GM18505 (cell line): ENCODE measurements around the gene NAGA.
"Not testable (repeated sequence)": the region's sequence is repeated elsewhere in the genome, so short reads cannot be mapped to it uniquely, and the experiment has no call there.

Source experiments
- ATAC-seq: cut with Tn5 transposase; IDR thresholded peaks from one replicate; pipeline ENCODE4 v1.9.1; 2021; ENCODE audit not compliant: unreplicated experiment
- POLR2A ChIP-seq: IDR thresholded peaks from 4 replicates; pipeline ENCODE4 v1.6.1; 2011; ENCODE audit warnings: borderline replicate concordance; ENCODE audit not compliant: insufficient read depth, insufficient read length; ENCODE audit errors: extremely low read depth

NAGA gene

GRCh38 chr22:42083119-42083518 lies 12.5 kb upstream of the NAGA start:
- no peak for ATAC-seq
- TF ChIP-seq POLR2A = no peak

DNA sequence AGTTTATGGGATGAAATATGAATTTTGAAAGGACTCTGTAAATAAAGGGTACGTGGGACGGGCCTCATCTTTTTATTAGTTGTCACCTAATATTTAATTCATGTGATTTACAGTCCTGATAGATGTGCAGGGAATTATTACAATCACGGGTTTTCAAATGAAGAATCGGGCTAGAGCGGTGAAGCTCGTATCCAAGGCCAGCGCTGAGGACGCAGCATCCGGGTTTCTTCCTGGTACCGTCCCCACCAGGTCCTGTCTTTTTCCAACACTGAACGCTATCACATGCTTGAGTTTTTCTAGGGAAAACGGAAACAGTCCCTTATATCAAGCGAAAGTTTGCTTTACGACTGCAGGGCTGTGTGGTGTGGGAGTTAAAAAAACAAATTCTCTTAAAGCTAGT lies 9.7 kb upstream of the NAGA start:
- no peak for TF ChIP-seq POLR2A
- no peak for ATAC-seq

- peak; percentile 75 for ATAC-seq
- peak; percentile 70 for TF ChIP-seq POLR2A
These were observed 9.0 kb upstream of the NAGA start, which contains the start of gene SMDT1 for GRCh38 chr22:42079319-42080251. Gene SMDT1 (plus strand): TSS chr22:42079700. CDS start chr22:42079769, 69 bp downstream.

GRCh38 chr22:42078469-42079318 lies 8.1 kb upstream of the NAGA start:
- TF ChIP-seq POLR2A = no peak
- peak; percentile 1 for ATAC-seq

GRCh38 chr22:42077486-42078125 lies 7.0 kb upstream of the NAGA start:
- TF ChIP-seq POLR2A = no peak
- ATAC-seq = no peak

- no peak for ATAC-seq
- TF ChIP-seq POLR2A = no peak
These were observed 6.3 kb upstream of the NAGA start for GRCh38 chr22:42076764-42077485.

- TF ChIP-seq POLR2A = no peak
- ATAC-seq = no peak
These were observed 4.4 kb upstream of the NAGA start for GRCh38 chr22:42074846-42075676.

- ATAC-seq = no peak
These were observed 3.7 kb upstream of the NAGA start, which contains the start of gene PHETA2 for GRCh38 chr22:42074132-42074811. Gene PHETA2 (plus strand): TSS chr22:42074248. CDS start chr22:42077294, 3,046 bp downstream.

GRCh38 chr22:42073621-42074041 lies 3.0 kb upstream of the NAGA start:
- ATAC-seq = no peak
- TF ChIP-seq POLR2A = no peak

More at GRCh38 chr22:42074132-42074811, 3.7 kb upstream of the NAGA start, which contains the start of gene PHETA2:
- no peak for TF ChIP-seq POLR2A

- TF ChIP-seq POLR2A = no peak
- no peak for ATAC-seq
These were observed 2.2 kb upstream of the NAGA start for GRCh38 chr22:42072606-42073330.

GRCh38 chr22:42071508-42071907 lies 896 bp upstream of the NAGA start:
- not testable (repeated sequence) for ATAC-seq
